ENCODE measurements around the gene CSNK2B.
"Not testable (repeated sequence)": the region's sequence is repeated elsewhere in the genome, so short reads cannot be mapped to it uniquely, and the experiment has no call there.

The CSNK2B gene

DNA sequence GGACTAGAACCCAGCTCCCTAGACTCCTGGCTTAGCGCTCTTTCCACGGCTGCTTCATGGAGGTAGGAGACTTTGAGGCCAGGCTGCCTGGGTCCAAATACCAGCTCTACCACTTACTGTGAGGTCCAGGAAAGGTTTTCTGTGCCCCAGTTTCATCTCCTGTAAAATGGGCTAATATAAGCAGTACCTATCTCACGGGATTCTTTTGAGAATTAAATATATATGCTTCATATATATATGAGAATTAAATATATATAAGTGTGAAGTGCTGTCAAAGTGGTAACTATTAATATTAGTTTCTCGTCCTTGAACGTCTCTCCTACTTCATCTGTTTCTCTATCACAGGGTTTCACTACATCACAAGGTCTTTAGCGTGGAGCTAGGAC lies 25.2 kb downstream of the CSNK2B start:
- no peak for DNase-seq

- no peak for DNase-seq
These were observed 25.8 kb downstream of the CSNK2B start for GRCh38 chr6:31691564-31692108.

DNA sequence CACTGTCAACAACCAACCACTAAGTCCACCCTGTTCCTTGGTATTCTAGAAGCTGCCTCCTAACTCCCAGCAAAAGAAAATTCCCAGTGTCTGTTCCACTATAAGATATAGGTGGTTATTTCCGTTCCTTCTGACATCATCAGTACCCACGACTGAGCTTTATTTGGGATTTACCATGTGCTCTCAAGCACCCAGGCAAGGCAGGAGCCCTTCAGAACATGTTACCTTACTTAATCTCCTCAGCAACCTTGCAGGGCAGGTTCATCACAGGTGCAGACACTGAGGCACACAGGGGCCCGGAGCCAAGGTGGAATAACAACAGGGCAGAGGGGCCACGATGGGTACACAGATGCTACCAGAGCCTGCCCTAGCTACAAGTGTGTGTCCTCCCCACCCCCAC lies 26.5 kb downstream of the CSNK2B start:
- no peak for DNase-seq

- no peak for DNase-seq
These were observed 27.0 kb downstream of the CSNK2B start for GRCh38 chr6:31692886-31693285.

DNA sequence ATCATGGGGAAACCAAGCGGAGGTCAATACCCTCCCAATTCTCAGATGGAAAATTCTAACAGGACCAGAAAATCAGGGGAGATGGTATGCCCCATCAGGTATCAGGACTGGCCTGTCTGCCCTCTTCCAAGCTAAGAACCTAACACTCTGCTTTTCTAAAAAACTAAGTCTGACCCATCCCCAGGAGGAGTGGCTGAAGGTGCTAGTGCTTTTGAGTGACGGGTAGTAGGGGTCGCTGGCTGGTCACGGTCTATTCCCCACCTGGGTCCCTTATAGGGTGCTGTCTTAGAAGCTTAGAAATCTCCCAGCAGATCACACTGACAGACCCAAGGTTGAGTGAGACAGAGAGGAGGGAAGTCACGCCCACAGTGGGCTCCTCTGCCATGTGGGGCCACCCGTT lies 27.7 kb downstream of the CSNK2B start:
- DNase-seq = no peak

- DNase-seq = no peak
These were observed 31.7 kb downstream of the CSNK2B start for GRCh38 chr6:31697555-31697954.

DNA sequence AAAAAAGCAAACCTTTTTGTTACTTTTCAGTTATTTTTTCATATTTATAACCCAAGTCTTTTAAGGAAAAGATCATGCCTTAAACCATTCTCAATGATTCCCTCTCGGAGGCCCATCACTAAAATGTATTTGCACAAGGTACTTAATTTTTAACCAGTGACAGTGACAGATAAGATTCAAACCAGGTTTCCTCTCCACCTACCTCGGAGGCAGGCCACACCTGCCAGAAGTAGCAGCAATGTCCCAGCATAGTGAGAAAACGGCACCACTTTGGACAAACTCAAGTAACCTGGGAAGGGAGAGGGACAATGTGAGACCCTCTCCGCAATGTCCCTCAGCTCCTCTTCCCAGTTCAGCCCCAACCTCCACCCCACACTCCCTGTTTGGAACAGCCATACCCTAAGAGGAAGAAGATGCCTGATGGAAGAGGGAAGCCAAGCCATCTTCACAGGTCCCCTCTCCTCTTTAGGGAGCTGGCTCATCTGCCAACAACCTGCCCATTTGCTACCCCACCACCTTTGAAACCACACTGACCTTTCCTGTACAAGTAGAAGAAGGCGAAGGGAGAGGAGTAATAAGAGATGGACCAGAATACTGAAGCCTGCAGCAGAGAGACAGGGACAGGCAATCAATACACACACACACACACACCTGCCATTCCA lies 35.0 kb downstream of the CSNK2B start:
- DNase-seq = no peak

DNA sequence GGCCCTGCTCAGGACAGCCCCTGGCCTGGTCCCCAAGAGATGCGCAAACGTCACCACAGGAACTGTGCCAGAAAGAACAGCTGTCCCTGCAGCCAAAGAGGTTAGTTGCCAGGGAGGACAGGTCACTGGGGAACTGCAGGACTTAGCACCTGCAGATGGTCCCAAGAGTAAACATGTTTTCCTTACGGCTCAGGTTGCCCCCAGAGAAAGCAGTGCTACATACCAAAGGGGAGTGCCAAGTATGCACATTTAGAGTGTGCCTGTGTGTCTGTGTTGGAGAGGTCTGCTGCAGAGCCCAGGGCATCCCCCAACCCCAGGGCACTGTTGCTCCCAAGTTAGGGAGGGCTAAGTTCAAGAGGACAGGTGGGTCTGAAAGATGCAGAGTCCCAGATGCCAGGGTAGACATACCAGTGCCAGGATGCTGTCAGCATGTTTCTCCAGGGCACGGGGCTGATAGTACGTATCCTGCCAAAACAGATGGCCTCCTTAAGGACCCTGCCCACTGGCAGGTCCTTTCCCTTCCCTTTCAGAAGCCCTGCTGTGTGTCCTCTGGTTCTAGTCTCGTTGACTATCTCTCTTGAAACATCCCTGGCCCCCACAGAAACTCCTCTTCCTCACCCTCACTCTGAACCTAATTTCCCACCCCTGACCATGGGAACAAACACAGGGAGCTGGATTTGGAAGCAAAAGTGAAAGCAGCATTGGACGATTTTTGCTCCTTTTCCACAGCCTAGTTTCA lies 36.0 kb downstream of the CSNK2B start:
- no peak for DNase-seq

DNA sequence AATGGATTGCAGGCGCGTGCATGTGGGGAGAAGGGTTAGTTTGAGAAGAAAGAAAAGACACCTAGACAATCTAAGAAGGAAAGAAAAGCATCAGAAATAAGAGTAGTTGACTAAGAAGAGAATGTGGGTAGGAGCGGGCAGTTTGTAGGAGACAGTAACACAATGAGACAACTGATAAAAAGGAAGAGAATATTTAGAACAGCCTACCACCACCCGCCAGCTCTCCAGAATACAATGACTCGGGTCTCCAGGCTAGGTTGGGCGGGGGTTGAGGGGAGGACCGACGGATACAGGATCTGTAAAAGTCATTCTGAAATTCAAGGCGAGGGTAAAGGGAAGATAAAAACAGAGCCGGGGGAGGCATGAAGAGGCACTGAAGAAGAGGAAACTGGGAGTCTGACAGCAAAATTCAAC lies 36.5 kb downstream of the CSNK2B start:
- DNase-seq = no peak

GRCh38 chr6:31702819-31703716 lies 37.2 kb downstream of the CSNK2B start, which contains the start of gene ABHD16A:
ABHD16A (minus strand) TSS chr6:31703324; CDS start chr6:31703281, 43 bp downstream.
- peak; percentile 93 for DNase-seq

- no peak for DNase-seq
These were observed 40.1 kb downstream of the CSNK2B start for GRCh38 chr6:31705931-31706330.

DNA sequence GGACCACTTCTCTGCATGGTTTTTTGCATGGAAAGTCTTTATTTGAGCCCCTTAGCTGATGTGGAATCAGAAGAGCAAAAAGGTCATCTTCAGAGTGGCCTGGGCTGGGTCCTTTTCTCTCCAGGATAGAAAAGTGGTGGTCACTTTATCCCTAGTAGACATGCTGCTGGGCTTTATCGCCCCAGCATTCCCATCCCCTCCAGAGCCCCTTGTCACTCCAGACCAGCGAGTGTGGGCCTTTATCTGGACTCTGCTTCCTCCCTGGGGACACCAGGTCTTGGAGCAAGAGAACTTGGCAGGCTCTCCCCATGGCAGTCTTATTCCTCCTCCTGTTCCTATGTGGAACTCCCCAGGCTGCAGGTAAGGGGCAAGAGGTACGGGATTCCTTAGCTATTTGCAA lies 40.7 kb downstream of the CSNK2B start, which contains the start of gene LY6G6F:
Gene LY6G6F (plus strand): TSS at position 268 of the 400 bp plus-strand sequence. CDS start 41 bp downstream, at position 309.
- DNase-seq = no peak

GRCh38 chr6:31707701-31708100 lies 41.8 kb downstream of the CSNK2B start:
- no peak for DNase-seq

- no peak for DNase-seq
These were observed 42.3 kb downstream of the CSNK2B start for GRCh38 chr6:31708224-31708623.

- DNase-seq = not testable (repeated sequence)
These were observed 43.3 kb downstream of the CSNK2B start for GRCh38 chr6:31709157-31709556.

DNA sequence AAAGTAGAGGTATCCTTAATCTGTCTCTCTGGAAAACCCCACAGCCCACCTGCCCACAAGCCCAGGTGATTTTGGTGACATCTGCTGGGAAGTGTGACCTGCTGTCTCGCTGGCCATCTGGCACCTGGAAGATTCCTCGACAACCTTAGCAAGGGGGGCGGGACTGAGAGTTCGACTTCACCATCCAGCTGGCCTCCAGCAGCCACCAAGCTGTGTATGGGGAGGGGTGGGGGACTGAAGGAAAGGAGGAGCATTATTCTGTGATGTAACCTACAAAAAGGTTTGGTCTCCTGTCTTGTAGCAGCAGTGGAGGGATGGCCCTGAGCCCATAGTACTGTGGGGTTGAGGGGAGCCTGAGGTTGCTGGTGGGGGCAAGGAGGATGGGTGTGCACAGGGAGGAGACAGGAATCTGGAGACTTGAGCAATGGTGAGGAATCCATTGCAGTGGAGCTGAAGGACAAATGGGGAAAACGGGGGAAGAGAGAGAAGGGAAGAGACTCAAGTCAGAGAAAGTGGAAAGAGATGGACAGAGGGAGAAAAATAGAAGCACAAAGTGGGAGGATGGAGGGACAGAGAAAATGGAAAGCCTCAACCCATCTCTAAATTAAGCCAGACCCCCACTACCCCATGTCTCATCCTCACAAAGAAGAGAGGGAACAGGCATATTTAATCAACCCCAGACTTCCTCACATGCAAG lies 44.8 kb downstream of the CSNK2B start:
- no peak for DNase-seq

- no peak for DNase-seq
These were observed 45.4 kb downstream of the CSNK2B start for GRCh38 chr6:31711233-31711632.

GRCh38 chr6:31712296-31712695 lies 46.4 kb downstream of the CSNK2B start:
- DNase-seq = no peak

GRCh38 chr6:31713465-31713864 lies 47.6 kb downstream of the CSNK2B start:
- no peak for DNase-seq

GRCh38 chr6:31713991-31714684 lies 48.3 kb downstream of the CSNK2B start:
- DNase-seq = no peak

DNA sequence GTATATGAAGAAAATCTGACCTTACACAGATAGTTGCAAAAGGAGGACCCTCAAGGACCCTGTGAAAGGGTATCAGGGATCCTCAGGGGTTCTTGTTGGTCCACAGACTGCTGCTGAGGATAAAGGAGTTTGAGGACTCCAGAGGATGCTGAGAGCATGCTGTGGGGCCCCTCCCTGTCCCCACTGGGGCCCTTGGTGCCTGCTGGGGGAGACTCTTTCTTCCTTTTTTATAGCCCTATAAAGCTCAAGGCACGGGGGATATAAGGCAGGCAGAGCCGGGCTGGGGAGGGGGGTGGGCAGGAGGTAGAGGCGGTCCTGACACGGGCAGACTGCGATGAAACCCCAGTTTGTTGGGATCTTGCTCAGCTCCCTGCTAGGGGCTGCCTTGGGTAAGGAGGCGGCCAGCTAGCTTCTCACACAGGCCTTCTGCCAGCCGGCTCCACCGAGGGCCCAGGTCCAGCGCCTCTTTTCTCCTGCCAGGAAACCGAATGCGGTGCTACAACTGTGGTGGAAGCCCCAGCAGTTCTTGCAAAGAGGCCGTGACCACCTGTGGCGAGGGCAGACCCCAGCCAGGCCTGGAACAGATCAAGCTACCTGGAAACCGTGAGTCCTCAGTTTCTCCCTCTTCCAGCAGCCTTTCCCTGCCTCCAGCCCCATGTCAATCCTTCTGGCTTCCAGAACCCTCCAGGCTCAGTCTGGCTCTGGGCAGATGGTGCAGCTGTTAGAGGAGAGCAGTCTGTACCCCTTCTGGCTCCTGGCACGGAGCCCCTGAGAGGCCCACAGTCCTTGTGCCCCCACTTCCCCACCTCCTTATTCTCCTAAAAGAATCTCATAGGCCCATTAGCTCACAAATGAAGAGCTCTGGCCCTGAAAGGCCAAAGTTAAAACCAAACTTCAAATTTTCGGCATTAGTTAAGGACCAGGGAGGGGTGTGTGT lies 49.4 kb downstream of the CSNK2B start, which contains the start of gene LY6G6D:
Gene LY6G6D (plus strand): TSS at position 327 of the 937 bp plus-strand sequence. CDS start 8 bp downstream, at position 335.
- DNase-seq = no peak

Measured in kidney glomerular epithelial cell (primary cell).